ENCODE data around the gene PPM1L. TPM values are rescaled to one million over a fixed set of nuclear protein-coding genes. Genes with fewer than 3 reads are reported as not detected.
"Not testable (repeated sequence)": the region's sequence is repeated elsewhere in the genome, so short reads cannot be mapped to it uniquely, and the experiment has no call there.

PPM1L gene
- polyA plus RNA-seq (2013): 3.1 and 3.4 TPM in 2 replicates

DNA sequence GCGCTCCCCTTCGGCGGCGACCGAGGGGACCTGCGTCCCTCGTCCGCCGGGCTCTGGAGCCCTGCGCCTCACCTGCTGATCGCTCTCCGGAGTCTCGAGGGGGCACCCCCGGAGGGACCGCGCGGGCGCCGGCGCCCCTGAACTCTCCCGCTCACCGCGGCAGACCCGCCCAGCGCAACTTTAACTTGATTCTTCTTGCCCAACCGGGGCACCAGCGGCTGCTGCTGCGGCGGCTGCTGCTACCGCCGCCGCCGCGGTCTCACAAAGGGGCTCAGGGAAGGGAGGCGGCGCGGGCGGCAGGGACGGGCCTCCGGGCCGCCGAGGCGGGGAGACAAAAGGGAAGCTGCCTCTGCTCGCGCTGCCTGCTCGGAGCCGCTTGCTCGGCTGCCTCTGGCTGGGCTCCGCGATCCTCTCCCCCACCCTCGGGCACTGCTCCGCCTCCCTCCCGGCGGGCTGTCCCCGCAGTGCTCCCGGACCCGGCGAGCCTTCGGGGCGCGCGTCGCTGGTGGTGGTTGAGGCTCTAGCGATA, at the start of gene PPM1L:
PPM1L (plus strand) TSS at position 456 of the 529 bp plus-strand sequence.
- peaks cover 6% of the 10 kb centered on the region for H3K79me1 ChIP-seq (ENCODE audit: low read length)
- no CpG with 5 or more reads among the region's 64 CpGs for WGBS (ENCODE audit: extremely low coverage, insufficient coverage, insufficient read length)
- H4K91ac ChIP-seq (ENCODE audit: low read depth, low read length): peak within 1 kb of the TSS; percentile 58
- H3K4me2 ChIP-seq (ENCODE audit: low read length): peak within 1 kb of the TSS; percentile 81
- H3K4me3 ChIP-seq (ENCODE audit: low read depth, low read length): peak within 1 kb of the TSS; percentile 76
- no peak within 1 kb of the TSS for H4K12ac ChIP-seq (ENCODE audit: low read depth, low read length)
- no peaks in the 10 kb centered on the region for H3K9me3 ChIP-seq (ENCODE audit: insufficient read depth, low read depth, low read length)
- peak within 1 kb of the TSS; percentile 29 for H3K18ac ChIP-seq (ENCODE audit: low read length)
- H3K27ac ChIP-seq (ENCODE audit: low read depth, low read length): peak within 1 kb of the TSS; percentile 7
- no peak within 1 kb of the TSS for H2AK5ac ChIP-seq (ENCODE audit: low read length)
- peak within 1 kb of the TSS; percentile 73 for H2BK120ac ChIP-seq (ENCODE audit: insufficient read depth, low read length, poor library complexity)
- H3K9ac ChIP-seq (ENCODE audit: low read length): peak within 1 kb of the TSS; percentile 76
- peak within 1 kb of the TSS; percentile 43 for H4K8ac ChIP-seq (ENCODE audit: low read depth, low read length)
- peak within 1 kb of the TSS; percentile 37 for H3K4ac ChIP-seq (ENCODE audit: low read depth, low read length)
- peak within 1 kb of the TSS; percentile 67 for H2BK12ac ChIP-seq (ENCODE audit: low read length)
- DNase-seq: peak; percentile 35 to 68
- H2BK5ac ChIP-seq (ENCODE audit: low read depth, low read length, poor library complexity): peak within 1 kb of the TSS; percentile 78
- peaks cover 6 to 16% of the 10 kb centered on the region in 2 experiments for H3K4me1 ChIP-seq (ENCODE audit: control insufficient read depth in 1 of 2, insufficient read depth in 2 of 2, low read length in 2 of 2)
- no peak within 1 kb of the TSS for H3K23ac ChIP-seq (ENCODE audit: low read length)
- no peaks in the 10 kb centered on the region for H3K36me3 ChIP-seq (ENCODE audit: control insufficient read depth in 1 of 2, insufficient read depth in 2 of 2, low read length in 2 of 2)
- H3K27me3 ChIP-seq (ENCODE audit: insufficient read depth, low read length): no peaks in the 10 kb centered on the region
- H3K14ac ChIP-seq (ENCODE audit: low read length): peak within 1 kb of the TSS; percentile 31
- H2AFZ ChIP-seq (ENCODE audit: insufficient read depth, low read length, poor library complexity): peak within 1 kb of the TSS; percentile 81
- peaks cover 3% of the 10 kb centered on the region for H3K79me2 ChIP-seq (ENCODE audit: control insufficient read depth, insufficient read depth, low read length, poor library complexity)

- peak; percentile 22 to 68 for DNase-seq
- H2BK5ac ChIP-seq (ENCODE audit: low read depth, low read length, poor library complexity): no peak overlapping the region
Measured at GRCh38 chr3:160707187-160707794, 48.7 kb upstream of the PPM1L start.

DNA sequence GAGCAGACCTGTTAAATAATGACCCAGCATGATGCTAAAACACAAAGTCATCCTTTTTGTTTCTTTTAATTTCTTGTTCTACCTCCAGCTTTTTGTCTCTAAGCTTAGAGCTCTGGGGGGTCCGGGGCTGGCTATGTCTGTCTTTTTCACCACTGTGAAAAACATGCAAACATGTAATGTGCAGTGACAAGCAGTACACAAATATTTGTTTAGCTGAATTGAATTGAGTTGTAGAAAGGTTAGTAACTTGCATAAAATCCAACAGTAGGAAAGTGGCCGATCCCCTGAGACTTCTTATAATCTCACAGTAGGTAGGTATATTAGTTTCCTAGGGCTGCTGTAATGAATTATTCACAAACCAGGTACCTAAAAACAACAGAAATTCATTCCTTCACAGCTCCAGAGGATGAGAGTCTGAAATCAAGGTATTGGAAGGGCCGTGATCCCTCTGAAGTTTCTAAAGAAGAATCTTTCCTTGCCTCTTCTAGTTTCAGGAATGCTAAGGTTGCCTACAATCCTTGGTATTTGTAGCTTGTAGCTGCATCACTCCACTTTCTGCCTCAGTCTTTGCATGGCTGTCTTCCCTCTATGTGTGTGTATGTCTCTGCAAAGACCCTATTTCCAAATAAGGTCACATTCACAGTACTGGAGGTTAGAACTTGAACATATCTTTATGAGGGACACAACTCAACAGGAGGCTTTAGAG, 46.4 kb upstream of the PPM1L start:
- no peak overlapping the region for H3K4me3 ChIP-seq (ENCODE audit: low read depth, low read length)
- no peak overlapping the region for H3K18ac ChIP-seq (ENCODE audit: low read length)
- peak in 1 of 2 donors; percentile 48 for DNase-seq
- H3K79me1 ChIP-seq (ENCODE audit: low read length): no peaks in the 10 kb centered on the region
- H3K4me2 ChIP-seq (ENCODE audit: low read length): no peak overlapping the region
- no peak overlapping the region for H3K23ac ChIP-seq (ENCODE audit: low read length)
- no peaks in the 10 kb centered on the region for H3K27me3 ChIP-seq (ENCODE audit: insufficient read depth, low read length)
- H3K14ac ChIP-seq (ENCODE audit: low read length): no peak overlapping the region
- no peak overlapping the region for H2BK120ac ChIP-seq (ENCODE audit: insufficient read depth, low read length, poor library complexity)
- no peak overlapping the region for H3K4ac ChIP-seq (ENCODE audit: low read depth, low read length)
- H3K36me3 ChIP-seq (ENCODE audit: control insufficient read depth in 1 of 2, insufficient read depth in 2 of 2, low read length in 2 of 2): no peaks in the 10 kb centered on the region
- no peak overlapping the region for H2BK5ac ChIP-seq (ENCODE audit: low read depth, low read length, poor library complexity)
- no peaks in the 10 kb centered on the region for H3K79me2 ChIP-seq (ENCODE audit: control insufficient read depth, insufficient read depth, low read length, poor library complexity)
- no peaks in the 10 kb centered on the region for H3K9me3 ChIP-seq (ENCODE audit: insufficient read depth, low read depth, low read length)
- H3K4me1 ChIP-seq (ENCODE audit: control insufficient read depth in 1 of 2, insufficient read depth in 2 of 2, low read length in 2 of 2): no peaks in the 10 kb centered on the region
- no peak overlapping the region for H2AK5ac ChIP-seq (ENCODE audit: low read length)
- no peak overlapping the region for H2BK12ac ChIP-seq (ENCODE audit: low read length)
- H4K91ac ChIP-seq (ENCODE audit: low read depth, low read length): no peak overlapping the region
- H3K9ac ChIP-seq (ENCODE audit: low read length): no peak overlapping the region
- no CpG with 5 or more reads among the region's 3 CpGs for WGBS (ENCODE audit: extremely low coverage, insufficient coverage, insufficient read length)
- H4K12ac ChIP-seq (ENCODE audit: low read depth, low read length): no peak overlapping the region
- no peak overlapping the region for H2AFZ ChIP-seq (ENCODE audit: insufficient read depth, low read length, poor library complexity)
- no peak overlapping the region for H4K8ac ChIP-seq (ENCODE audit: low read depth, low read length)
- no peak overlapping the region for H3K27ac ChIP-seq (ENCODE audit: low read depth, low read length)

More at GRCh38 chr3:160707187-160707794, 48.7 kb upstream of the PPM1L start:
- no peak overlapping the region for H2AK5ac ChIP-seq (ENCODE audit: low read length)
- H3K4me2 ChIP-seq (ENCODE audit: low read length): no peak overlapping the region
- H3K18ac ChIP-seq (ENCODE audit: low read length): no peak overlapping the region
- H3K4ac ChIP-seq (ENCODE audit: low read depth, low read length): no peak overlapping the region
- H3K9me3 ChIP-seq (ENCODE audit: insufficient read depth, low read depth, low read length): no peaks in the 10 kb centered on the region
- H2BK120ac ChIP-seq (ENCODE audit: insufficient read depth, low read length, poor library complexity): no peak overlapping the region
- no peak overlapping the region for H4K12ac ChIP-seq (ENCODE audit: low read depth, low read length)
- H3K4me3 ChIP-seq (ENCODE audit: low read depth, low read length): no peak overlapping the region
- H3K27ac ChIP-seq (ENCODE audit: low read depth, low read length): no peak overlapping the region
- H3K9ac ChIP-seq (ENCODE audit: low read length): no peak overlapping the region
- no peak overlapping the region for H2AFZ ChIP-seq (ENCODE audit: insufficient read depth, low read length, poor library complexity)
- H3K36me3 ChIP-seq (ENCODE audit: control insufficient read depth in 1 of 2, insufficient read depth in 2 of 2, low read length in 2 of 2): no peaks in the 10 kb centered on the region
- H4K8ac ChIP-seq (ENCODE audit: low read depth, low read length): no peak overlapping the region
- no peak overlapping the region for H3K14ac ChIP-seq (ENCODE audit: low read length)
- no peaks in the 10 kb centered on the region for H3K27me3 ChIP-seq (ENCODE audit: insufficient read depth, low read length)
- no CpG with 5 or more reads among the region's 4 CpGs for WGBS (ENCODE audit: extremely low coverage, insufficient coverage, insufficient read length)
- H3K79me2 ChIP-seq (ENCODE audit: control insufficient read depth, insufficient read depth, low read length, poor library complexity): no peaks in the 10 kb centered on the region
- no peaks in the 10 kb centered on the region for H3K79me1 ChIP-seq (ENCODE audit: low read length)
- H3K4me1 ChIP-seq (ENCODE audit: control insufficient read depth in 1 of 2, insufficient read depth in 2 of 2, low read length in 2 of 2): no peaks in the 10 kb centered on the region
- H2BK12ac ChIP-seq (ENCODE audit: low read length): no peak overlapping the region
- no peak overlapping the region for H3K23ac ChIP-seq (ENCODE audit: low read length)
- no peak overlapping the region for H4K91ac ChIP-seq (ENCODE audit: low read depth, low read length)

DNA sequence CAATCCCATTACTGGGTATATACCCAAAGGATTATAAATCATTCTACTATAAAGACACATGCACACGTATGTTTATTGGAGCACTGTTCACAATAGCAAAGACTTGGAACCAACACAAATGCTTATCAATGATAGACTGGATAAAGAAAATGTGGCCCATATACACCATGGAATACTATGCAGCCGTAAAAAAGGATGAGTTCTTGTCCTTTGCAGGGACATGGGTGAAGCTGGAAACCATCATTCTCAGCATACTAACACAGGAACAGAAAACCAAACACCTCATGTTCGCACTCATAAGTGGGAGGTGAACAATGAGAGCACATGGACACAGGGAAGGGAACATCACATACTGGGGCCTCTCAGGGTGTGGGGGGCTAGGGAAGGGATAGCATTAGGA, 42.9 kb upstream of the PPM1L start:
- DNase-seq; H3K36me3 ChIP-seq (ENCODE audit: control insufficient read depth in 1 of 2, insufficient read depth in 2 of 2, low read length in 2 of 2); H2BK120ac ChIP-seq (ENCODE audit: insufficient read depth, low read length, poor library complexity); H3K27ac ChIP-seq (ENCODE audit: low read depth, low read length); H3K23ac ChIP-seq (ENCODE audit: low read length); H3K4me3 ChIP-seq (ENCODE audit: low read depth, low read length); H2BK5ac ChIP-seq (ENCODE audit: low read depth, low read length, poor library complexity); H3K4me1 ChIP-seq (ENCODE audit: control insufficient read depth in 1 of 2, insufficient read depth in 2 of 2, low read length in 2 of 2); H3K4ac ChIP-seq (ENCODE audit: low read depth, low read length); H3K79me1 ChIP-seq (ENCODE audit: low read length); H3K4me2 ChIP-seq (ENCODE audit: low read length); H3K79me2 ChIP-seq (ENCODE audit: control insufficient read depth, insufficient read depth, low read length, poor library complexity); H4K91ac ChIP-seq (ENCODE audit: low read depth, low read length); H4K12ac ChIP-seq (ENCODE audit: low read depth, low read length); H3K9me3 ChIP-seq (ENCODE audit: insufficient read depth, low read depth, low read length); H2BK12ac ChIP-seq (ENCODE audit: low read length); H4K8ac ChIP-seq (ENCODE audit: low read depth, low read length); H3K18ac ChIP-seq (ENCODE audit: low read length); H3K14ac ChIP-seq (ENCODE audit: low read length); H3K27me3 ChIP-seq (ENCODE audit: insufficient read depth, low read length); H2AK5ac ChIP-seq (ENCODE audit: low read length); H3K9ac ChIP-seq (ENCODE audit: low read length); H2AFZ ChIP-seq (ENCODE audit: insufficient read depth, low read length, poor library complexity): not testable (repeated sequence)
- no CpG with 5 or more reads among the region's 3 CpGs for WGBS (ENCODE audit: extremely low coverage, insufficient coverage, insufficient read length)

Measured in trophoblast cell (in vitro differentiated cells and primary cell).